H54 (cell line): Measurements from ENCODE around the gene TNFSF9.
A peak's percentile ranks its signal among the peaks of the same experiment; 100 is the strongest.

Experiments
- DNase-seq: peaks from one replicate; pipeline ENCODE4 v3.0.0; 2011; ENCODE audit warnings: low spot score, mixed read lengths; ENCODE audit not compliant: insufficient read length
- FAIRE-seq: peaks from 3 replicates; lab custom pipeline; 2011; peaks lifted over from hg19 to GRCh38; lab: Jason Lieb, UNC
- POLR2A ChIP-seq: IDR thresholded peaks from 2 replicates; pipeline ENCODE4 v1.6.1; 2011; ENCODE audit warnings: low read depth, mild to moderate bottlenecking, low read length

Gene TNFSF9, protein sequence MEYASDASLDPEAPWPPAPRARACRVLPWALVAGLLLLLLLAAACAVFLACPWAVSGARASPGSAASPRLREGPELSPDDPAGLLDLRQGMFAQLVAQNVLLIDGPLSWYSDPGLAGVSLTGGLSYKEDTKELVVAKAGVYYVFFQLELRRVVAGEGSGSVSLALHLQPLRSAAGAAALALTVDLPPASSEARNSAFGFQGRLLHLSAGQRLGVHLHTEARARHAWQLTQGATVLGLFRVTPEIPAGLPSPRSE

DNA sequence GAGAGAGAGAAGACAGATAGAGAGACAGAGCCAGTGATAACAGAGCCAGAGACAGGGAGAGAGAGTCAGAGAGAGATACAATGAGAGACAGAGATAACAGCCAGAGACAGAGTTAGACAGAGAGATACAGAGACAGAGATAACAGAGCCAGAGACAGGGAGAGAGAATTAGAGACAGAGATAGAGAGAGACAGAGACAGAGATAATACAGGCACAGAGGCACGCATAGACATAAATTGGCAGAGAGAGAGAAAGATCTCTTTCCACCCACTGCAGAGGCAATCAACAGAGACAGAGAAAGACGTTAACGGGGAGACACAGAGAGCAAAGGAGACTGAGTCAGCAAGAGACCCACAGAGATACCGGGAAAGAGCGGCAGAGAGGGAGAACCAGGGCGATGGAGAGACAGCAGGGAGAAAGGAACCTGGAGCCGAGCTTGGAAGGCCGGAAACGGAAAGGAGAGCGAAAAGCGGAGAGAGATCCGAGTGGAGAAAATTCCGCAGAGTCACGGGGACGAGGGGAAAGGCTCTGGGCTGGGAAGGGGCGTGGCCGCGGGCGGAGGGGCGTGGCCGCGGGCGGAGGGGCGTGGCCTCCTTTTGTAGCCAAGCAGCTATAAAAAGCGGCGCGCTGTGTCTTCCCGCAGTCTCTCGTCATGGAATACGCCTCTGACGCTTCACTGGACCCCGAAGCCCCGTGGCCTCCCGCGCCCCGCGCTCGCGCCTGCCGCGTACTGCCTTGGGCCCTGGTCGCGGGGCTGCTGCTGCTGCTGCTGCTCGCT is at the start of gene TNFSF9:
Gene TNFSF9 (plus strand): TSS at position 641 of the 777 bp plus-strand sequence. CDS start 11 bp downstream, at position 652.
- peak; percentile 73 for DNase-seq
- peak; percentile 91 for TF ChIP-seq POLR2A
- no peak for FAIRE-seq

DNA sequence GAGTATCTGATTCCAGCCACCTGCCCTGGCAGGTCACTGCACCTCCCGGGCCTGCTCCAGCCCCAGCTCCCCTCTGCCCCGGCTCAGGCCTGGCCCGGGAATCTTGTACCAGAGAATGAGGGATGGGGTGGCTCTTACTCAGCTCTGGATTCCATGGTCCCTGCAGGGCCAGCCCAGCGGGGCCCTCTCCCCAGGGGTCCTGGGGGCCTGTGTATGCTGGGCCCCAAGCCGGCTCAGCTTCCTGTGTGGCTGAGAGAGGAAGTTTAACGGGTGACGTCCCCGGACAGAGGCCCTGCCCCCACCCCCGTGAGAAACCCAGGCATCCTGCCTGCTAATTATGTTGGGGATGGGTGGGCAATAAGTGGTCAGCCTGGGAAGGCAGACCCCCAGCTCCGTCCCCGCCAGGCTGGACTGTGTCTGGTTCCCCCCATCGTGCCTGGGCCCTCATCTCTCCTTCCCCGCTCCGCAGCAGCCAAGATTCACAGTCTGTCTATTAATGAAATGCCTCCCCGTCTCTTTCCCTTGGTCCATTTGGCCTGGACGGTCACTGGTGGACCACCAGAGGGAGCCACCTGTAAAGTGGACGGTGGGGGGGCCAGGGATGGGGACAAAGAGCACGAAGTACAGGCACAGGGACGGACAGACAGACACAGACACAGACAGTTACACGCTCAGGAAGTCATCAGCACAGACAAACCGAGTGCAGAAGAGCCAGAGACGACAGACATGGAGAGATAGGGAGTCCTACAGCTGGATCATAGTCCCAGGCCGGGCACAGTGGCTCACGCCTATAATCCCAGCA is 49.1 kb upstream of the TNFSF9 start, which contains the start of gene DENND1C:
Gene DENND1C (minus strand): TSS at position 247 of the 802 bp plus-strand sequence. CDS start 92 bp downstream, at position 155.
- no peak for FAIRE-seq

DNA sequence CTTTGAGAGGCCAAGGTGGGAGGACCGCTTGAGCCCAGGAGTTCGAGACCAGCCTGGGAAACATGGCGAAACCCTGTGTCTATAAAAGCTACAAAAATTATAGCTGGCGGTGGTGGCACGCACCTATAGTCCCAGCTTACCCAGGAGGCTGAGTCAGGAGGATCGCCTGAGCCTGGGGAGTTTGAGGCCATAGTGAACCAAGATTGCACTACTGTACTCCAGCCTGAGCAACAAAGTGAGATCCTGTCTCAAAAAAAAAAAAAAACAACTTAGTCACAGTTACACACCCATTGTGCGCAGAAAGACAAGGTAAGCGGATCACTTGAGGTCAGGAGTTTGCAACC is 48.5 kb upstream of the TNFSF9 start:
- FAIRE-seq = no peak
- TF ChIP-seq POLR2A = no peak
- DNase-seq = no peak

More for the DNA sequence above, 49.1 kb upstream of the TNFSF9 start, which contains the start of gene DENND1C:
- peak; percentile 46 for DNase-seq
- no peak for TF ChIP-seq POLR2A

DNA sequence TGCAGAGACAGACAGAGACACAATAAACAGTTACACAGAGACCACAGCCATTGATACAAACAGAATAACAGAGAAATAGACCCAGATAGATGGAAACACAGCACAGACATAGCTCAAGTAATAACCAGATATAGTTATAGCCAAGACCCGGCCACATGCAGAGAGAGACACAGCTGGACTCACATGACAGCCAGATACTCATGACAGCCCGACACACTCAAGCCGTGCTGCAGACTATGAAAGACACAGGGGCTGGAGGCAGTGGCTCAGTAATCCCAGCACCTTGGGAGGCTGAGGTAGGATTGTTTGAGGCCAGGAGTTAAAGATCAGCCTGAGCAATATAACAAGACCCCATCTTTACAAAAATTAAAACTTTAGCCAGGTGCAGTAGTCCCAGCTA is 47.6 kb upstream of the TNFSF9 start:
- no peak for FAIRE-seq
- DNase-seq = no peak

DNA sequence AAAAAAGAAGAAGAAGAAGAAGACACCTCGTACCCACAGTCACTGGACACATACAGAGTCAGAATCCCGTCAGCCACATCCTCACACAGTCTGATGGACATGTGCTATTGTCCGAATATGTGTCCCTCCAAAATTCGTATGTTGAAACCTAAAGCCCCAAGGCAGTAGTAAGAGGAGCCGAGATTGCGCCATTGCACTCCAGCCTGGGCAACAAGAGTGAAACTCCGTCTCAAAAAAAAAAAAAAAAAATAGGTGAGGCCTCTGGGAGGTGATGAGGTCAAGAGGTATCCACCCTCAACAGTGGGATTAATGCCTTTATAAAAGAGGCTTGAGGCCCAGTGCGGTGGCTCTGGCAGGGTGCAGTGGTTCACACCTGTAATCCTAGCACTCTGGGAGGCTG is 46.6 kb upstream of the TNFSF9 start:
- TF ChIP-seq POLR2A = no peak
- FAIRE-seq (no peak), DNase-seq (no peak)

More for the DNA sequence above, 47.6 kb upstream of the TNFSF9 start:
- no peak for TF ChIP-seq POLR2A

DNA sequence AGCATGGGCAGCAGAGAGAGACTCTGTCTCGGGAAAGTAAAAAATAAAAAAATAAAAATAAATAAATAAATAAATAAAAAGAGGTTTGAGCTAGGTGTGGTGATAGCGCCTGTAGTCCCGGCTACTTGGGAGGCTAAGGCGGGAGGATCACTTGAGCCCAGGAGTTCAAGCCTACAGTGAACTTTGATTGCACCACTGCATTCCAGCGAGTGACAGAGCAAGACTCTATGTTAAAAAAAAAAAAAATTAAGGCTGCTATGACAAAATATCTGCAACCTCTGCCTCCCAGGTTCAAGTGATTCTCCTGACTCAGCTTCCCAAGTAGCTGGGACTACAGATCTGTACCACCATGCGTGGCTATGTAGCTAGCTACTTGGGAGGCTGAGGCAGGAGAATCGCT is 46.0 kb upstream of the TNFSF9 start:
- FAIRE-seq (no peak), DNase-seq (no peak)
- TF ChIP-seq POLR2A = no peak

DNA sequence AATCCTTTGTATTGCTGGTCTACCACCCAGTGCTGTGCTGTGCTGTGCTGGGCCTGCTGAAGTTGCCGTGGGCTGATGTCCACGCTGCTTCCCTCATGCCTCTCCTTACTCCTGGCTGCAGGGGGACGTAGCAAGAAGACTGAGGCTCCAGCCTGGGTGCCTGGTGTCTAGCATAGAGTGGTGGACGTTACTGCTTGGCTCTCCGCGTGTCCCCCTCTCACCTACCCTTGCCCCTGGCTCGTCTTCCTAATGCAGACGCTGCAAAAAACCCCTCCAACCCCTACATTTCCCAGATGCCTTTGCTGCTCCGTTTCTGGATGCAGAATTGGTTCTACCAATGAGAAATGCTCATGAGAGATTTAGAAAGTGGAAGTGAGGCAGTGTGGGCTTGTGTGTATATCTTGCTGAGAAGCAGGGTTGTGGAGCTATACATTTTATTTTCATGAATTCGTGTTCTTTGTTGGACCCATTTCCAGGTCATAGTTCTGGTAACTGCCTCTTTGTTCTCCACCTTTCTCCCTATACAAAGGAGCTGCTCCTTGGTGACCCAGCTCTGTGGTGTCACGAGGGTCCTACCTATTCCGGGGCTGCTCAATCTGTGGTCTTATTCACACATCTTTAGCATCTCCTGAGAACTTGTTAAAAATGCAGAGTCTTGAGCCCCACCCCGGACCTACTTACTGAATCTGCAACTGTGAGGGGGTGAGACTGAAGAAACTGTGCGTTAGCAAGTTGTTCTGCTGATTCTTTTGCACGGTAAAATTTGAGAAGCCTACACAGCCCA is 41.4 kb upstream of the TNFSF9 start:
- FAIRE-seq (no peak), DNase-seq (no peak)
- no peak for TF ChIP-seq POLR2A

DNA sequence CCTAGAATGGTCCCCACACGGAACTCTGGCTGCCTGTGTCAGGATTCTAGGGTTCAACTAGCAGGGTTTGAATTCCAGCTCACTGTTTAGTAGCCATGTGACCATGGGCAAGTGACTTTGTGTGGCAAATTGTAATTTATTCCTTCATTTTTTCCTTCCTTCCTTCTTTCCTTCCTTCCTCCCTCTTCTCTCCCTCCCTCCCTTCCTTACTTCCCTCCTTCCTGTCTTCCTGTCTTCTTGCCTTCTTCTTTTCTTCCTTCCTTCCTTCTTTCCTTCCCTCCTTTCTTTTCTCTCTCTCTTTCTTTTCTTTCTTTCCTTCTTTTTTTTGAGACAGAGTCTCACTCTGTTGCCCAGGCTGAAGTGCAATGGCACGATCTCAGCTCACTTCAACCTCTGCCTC is 40.7 kb upstream of the TNFSF9 start:
- no peak for TF ChIP-seq POLR2A
- FAIRE-seq (no peak), DNase-seq (no peak)

DNA sequence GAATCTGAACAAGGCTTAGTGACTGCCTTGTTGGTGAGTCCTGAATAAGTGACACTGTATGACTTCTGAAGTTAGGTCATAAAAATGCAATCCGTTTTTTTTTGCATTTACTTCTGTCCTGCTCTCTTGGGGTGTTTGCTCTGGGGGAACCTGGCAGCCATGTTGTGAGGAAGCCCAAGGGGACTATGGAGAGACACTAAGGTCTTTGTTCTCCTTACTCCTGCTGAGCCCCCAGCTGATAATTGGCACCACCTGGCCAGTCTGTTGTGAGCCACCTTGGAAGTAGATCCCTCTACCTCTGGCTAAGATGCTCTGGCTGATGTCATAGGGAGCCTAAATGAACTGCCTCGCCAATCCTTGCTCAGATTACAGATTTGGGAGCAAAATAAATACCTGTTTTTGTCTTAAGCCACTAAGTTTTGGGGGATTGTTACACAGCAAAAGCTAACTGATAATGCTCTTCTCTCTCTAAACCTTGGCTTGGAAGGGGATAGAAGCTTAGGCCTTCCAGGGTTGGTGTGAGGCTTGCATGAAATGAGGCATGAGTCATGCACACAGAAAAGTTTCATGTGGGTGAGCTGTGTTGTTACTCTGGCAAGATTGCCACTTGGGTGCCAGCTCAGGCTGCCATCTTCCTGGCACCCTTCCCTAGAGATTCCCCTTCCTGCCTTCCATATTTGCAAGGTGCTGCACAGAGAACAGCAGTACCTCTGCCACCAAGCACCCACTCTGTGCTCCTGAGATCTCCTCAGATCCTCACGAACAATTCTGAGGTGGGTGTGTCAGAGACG is 38.8 kb upstream of the TNFSF9 start:
- DNase-seq = no peak

DNA sequence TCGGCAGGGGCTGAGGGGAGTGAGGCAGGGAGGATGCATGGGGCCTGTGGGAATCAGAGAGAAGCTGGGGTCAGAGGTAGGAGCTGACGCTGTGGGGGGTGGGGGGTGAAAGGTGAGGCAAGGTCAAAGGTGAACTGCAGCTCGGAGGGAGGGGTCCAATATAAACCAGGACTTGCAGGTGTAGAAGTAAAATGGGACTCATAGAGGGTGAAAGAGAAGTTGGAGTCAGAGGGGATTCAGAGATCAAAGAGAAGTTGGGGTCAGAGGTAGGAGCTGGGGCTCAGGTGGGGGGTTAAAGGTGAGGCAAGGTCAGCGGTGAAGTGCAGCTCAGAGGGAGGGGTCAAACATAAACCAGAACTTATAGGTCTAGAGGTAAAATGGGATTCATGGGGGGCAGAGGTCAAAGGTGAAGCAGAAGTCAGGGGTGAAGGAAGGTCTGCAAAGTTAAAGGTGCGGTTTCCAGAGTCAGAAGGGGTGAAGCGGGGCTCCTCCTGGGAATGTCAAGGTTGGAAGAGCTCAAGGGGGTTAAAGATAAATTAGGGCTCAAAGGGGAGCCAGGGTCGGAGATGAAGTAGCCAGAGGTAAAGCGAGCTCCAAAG is 36.3 kb upstream of the TNFSF9 start:
- FAIRE-seq = no peak
- no peak for DNase-seq
- TF ChIP-seq POLR2A = no peak

More for the DNA sequence above, 38.8 kb upstream of the TNFSF9 start:
- FAIRE-seq = no peak
- TF ChIP-seq POLR2A = no peak

DNA sequence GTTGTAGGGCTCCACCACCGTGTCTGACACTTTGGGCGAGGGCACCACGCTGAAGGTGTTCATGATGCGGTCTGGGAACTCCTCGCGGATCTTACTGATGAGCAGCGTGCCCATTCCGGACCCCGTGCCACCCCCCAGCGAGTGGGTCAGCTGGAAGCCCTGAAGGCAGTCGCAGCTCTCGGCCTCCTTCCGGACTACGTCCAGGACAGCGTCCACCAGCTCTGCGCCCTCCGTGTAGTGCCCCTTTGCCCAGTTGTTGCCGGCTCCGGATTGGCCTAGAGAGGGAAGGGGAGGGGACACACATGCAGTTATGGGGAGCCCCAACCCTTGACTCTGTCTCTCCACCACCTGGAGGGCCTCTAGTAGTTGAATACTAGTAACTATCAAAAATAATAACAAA is 34.9 kb upstream of the TNFSF9 start:
- no peak for TF ChIP-seq POLR2A
- no peak for FAIRE-seq
- no peak for DNase-seq

DNA sequence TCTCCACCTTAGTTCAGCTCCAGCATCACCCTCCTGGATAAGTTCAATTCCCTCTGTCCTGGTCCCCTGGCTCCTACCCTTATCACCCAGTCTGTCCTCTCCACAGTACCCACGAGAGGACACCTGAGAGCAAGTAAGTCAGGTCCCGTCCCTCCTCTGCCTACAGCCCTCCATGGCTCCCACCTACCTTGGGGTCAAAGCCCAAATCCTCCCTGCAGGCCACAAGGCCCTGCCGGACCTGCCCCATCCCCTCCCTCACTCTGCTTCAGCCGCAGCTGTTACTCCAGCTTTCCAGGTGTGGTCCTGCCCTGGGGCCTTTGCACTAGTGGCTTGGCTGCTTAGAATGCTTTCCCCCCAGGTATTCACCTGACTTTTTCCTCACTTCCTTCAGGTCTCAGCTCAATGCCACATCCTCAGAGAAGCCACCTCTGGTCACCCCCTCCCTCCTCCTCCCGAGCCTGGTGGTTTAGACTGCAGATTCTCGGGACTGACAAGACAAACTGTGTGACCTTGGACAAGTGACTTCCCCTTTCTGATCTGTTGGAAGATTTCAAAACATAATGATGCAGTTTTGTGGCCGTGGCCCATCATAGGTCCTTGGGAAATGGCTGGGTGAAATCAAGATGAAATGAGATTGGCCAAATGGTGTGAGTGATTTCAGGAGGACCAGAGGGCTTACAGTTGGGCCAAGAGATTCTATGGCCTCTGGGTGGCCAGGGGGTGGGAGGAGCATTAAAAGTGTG is 32.4 kb upstream of the TNFSF9 start:
- FAIRE-seq = no peak
- DNase-seq = no peak
- no peak for TF ChIP-seq POLR2A
